ENCODE measurements around the gene KIF1C.

DNA sequence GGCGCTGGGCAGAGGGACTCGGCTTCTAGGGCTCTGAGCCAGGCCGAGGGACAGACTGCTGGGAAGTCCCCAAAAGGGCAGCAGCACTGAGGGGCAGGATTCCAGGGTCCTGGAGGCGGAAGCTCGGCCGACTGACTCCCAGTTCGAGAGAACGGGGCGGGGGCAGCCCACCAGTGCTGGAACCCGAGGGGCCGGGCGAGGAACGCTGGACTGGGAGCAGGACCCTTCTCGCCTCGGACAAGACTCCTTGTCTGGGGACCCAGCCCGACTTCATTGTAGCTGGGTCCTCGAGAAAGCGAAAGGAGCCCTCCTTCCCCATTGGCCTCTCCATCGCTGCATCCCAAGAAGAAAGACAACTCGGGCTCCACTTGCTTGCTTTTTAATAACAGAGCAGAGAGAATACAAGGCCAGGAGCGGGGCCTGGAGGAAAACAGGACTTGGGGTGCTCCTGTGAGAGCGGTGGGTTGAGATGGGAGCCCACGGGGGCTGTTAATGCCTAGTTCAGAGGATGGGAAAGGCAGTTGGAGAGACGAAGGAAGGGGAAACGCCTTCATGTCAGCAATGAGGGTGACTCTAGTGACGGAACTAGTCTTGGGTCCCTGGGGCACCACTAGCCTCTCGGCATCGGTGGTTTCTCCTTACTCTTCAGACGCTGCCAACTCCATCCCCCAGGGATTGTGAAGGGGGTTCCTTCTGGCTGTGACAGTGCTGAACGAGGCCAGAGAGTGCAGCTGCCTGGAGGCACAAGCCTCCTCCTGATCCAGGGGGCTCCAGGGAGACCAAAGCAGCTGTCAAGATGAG is 9.8 kb upstream of the KIF1C start:
- TF ChIP-seq POLR2A (IDR thresholded peaks at IDR 0.05) = no peak
- TF ChIP-seq, protein P1, sequence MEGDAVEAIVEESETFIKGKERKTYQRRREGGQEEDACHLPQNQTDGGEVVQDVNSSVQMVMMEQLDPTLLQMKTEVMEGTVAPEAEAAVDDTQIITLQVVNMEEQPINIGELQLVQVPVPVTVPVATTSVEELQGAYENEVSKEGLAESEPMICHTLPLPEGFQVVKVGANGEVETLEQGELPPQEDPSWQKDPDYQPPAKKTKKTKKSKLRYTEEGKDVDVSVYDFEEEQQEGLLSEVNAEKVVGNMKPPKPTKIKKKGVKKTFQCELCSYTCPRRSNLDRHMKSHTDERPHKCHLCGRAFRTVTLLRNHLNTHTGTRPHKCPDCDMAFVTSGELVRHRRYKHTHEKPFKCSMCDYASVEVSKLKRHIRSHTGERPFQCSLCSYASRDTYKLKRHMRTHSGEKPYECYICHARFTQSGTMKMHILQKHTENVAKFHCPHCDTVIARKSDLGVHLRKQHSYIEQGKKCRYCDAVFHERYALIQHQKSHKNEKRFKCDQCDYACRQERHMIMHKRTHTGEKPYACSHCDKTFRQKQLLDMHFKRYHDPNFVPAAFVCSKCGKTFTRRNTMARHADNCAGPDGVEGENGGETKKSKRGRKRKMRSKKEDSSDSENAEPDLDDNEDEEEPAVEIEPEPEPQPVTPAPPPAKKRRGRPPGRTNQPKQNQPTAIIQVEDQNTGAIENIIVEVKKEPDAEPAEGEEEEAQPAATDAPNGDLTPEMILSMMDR (IDR thresholded peaks at IDR 0.05) = no peak
- no peak for TF ChIP-seq POLR2AphosphoS5 (IDR thresholded peaks at IDR 0.05)

All from prostate gland (tissue), 2 donors.